Neural progenitor cell (in vitro differentiated cells): ENCODE measurements around the gene ZNF595.

Source experiments
- CTCF ChIP-seq: fragments of 200-600 bp; sonication (generic); IDR thresholded peaks from 2 replicates; pipeline ENCODE4 v1.5.1; 2017; ENCODE audit warnings: antibody characterized with exemption, mild to moderate bottlenecking
- EZH2phosphoT487 ChIP-seq: fragments of 200-600 bp; sonication (generic); IDR thresholded peaks from 2 replicates; pipeline ENCODE4 v1.6.1; 2017; ENCODE audit warnings: antibody characterized with exemption

- TF ChIP-seq CTCF (no peak), EZH2phosphoT487 (no peak)
These were observed 72.1 kb downstream of the ZNF595 start for GRCh38 chr4:125091-125771.
